HG02588 (cell line): ENCODE measurements around the gene IL34.
"Not testable (repeated sequence)": the region's sequence is repeated elsewhere in the genome, so short reads cannot be mapped to it uniquely, and the experiment has no call there.

Source experiments
- ATAC-seq: cut with Tn5 transposase; IDR thresholded peaks from one replicate; pipeline ENCODE4 v1.9.1; 2021; ENCODE audit warnings: mild to moderate bottlenecking, moderate library complexity; ENCODE audit not compliant: unreplicated experiment

IL34 gene

GRCh38 chr16:70646260-70647241 lies at the start of gene IL34:
IL34 (plus strand) TSS chr16:70646559; CDS start chr16:70646948, 389 bp downstream.
- ATAC-seq: no peak

- no peak for ATAC-seq
Observed at GRCh38 chr16:70597135-70597835, 49.1 kb upstream of the IL34 start.

GRCh38 chr16:70598937-70599503 lies 47.3 kb upstream of the IL34 start:
- no peak for ATAC-seq

- ATAC-seq: no peak
Observed at GRCh38 chr16:70600730-70601129, 45.6 kb upstream of the IL34 start.

- no peak for ATAC-seq
Observed at GRCh38 chr16:70601576-70602575, 44.5 kb upstream of the IL34 start.

GRCh38 chr16:70602831-70603230 lies 43.5 kb upstream of the IL34 start:
- ATAC-seq: no peak

- no peak for ATAC-seq
Observed at GRCh38 chr16:70604407-70605282, 41.7 kb upstream of the IL34 start.

GRCh38 chr16:70605283-70605657 lies 41.1 kb upstream of the IL34 start:
- ATAC-seq: no peak

GRCh38 chr16:70608521-70608920 lies 37.8 kb upstream of the IL34 start:
- no peak for ATAC-seq

- ATAC-seq: no peak
Observed at GRCh38 chr16:70610273-70611223, 35.8 kb upstream of the IL34 start.

- ATAC-seq: no peak
Observed at GRCh38 chr16:70611224-70611598, 35.1 kb upstream of the IL34 start.

GRCh38 chr16:70611785-70612303 lies 34.5 kb upstream of the IL34 start:
- ATAC-seq: no peak

- ATAC-seq: no peak
Observed at GRCh38 chr16:70612931-70613330, 33.4 kb upstream of the IL34 start.

GRCh38 chr16:70614208-70614951 lies 32.0 kb upstream of the IL34 start:
- ATAC-seq: no peak

- no peak for ATAC-seq
Observed at GRCh38 chr16:70615945-70616344, 30.4 kb upstream of the IL34 start.

GRCh38 chr16:70621864-70622263 lies 24.5 kb upstream of the IL34 start:
- ATAC-seq: not testable (repeated sequence)

- ATAC-seq: no peak
Observed at GRCh38 chr16:70627696-70628095, 18.7 kb upstream of the IL34 start.
